GM12878 (cell line): ENCODE results near the gene CACNA2D1. TPM values are rescaled to one million over a fixed set of nuclear protein-coding genes. Genes with fewer than 3 reads are reported as not detected.

Experiments
- ATAC-seq: fragments of 200-7000 bp; cut with Tn5 transposase; 3 replicates; pipeline ENCODE4 v1.9.1; 2020; ENCODE audit warnings: mild to moderate bottlenecking, moderate library complexity
- BruUV-seq: library from RNA; stranded (reverse); fragments of 400-500 nt; replicated peaks from 2 replicates; lab custom pipeline; 2021; lab: Mats Ljungman, UMichigan
- CTCF ChIA-PET: fragments of 300-600 bp; sonication (Branson Sonifier 250); formaldehyde crosslinking; extraction: SDS; loops from one replicate; lab custom pipeline; 2021; ENCODE audit warnings: inconsistent platforms; lab: Yijun Ruan, JAX
- POLR2A ChIA-PET: fragments of 350-600 bp; formaldehyde crosslinking; extraction: SDS; loops from one replicate; lab custom pipeline; 2021; ENCODE audit warnings: inconsistent platforms; lab: Charles Lee
- RAD21 ChIA-PET: fragments of 300-600 bp; sonication (Branson Sonifier 250); formaldehyde crosslinking; loops from one replicate; lab custom pipeline; 2023; ENCODE audit warnings: antibody characterized with exemption; ENCODE audit not compliant: unreplicated experiment; lab: Charles Lee
- SMC1A ChIA-PET: fragments of 300-600 bp; sonication (Branson Sonifier 250); formaldehyde crosslinking; loops from one replicate; lab custom pipeline; 2023; ENCODE audit not compliant: unreplicated experiment, uncharacterized antibody; lab: Charles Lee
- DNase-seq: peaks from one replicate; pipeline ENCODE4 v3.0.0-alpha.2; 2011; ENCODE audit warnings: low read depth, low spot score
- FAIRE-seq: peaks from 3 replicates; lab custom pipeline; 2011; peaks lifted over from hg19 to GRCh38; lab: Jason Lieb, UNC
- H2AFZ ChIP-seq: 2 replicates; pipeline ENCODE4 v1.6.0; 2011; ENCODE audit warnings: low read depth, low read length, control low read depth; ENCODE audit not compliant: control insufficient read depth
- H3K27ac ChIP-seq: 2 replicates; pipeline ENCODE4 v1.5.1; 2011; ENCODE audit warnings: control low read depth; ENCODE audit not compliant: control insufficient read depth, insufficient read depth
- H3K27me3 ChIP-seq, 2 experiments: replicated peaks in 1 of 2; 2 replicates each; pipeline versions ENCODE4 v1.6.0 to v1.6.1; 2011; ENCODE audit warnings: low read length in 1 of 2; ENCODE audit not compliant: control insufficient read depth in 2 of 2, insufficient read depth in 2 of 2
- H3K36me3 ChIP-seq, 2 experiments: 2 replicates each; pipeline ENCODE4 v1.5.1; 2011; ENCODE audit warnings: low read length in 1 of 2; ENCODE audit not compliant: control insufficient read depth in 2 of 2, insufficient read depth in 2 of 2
- H3K4me1 ChIP-seq: 2 replicates; pipeline ENCODE4 v1.6.1; 2011; ENCODE audit warnings: mild to moderate bottlenecking, low read length, moderate library complexity, mixed read lengths; ENCODE audit not compliant: control insufficient read depth, insufficient read depth
- H3K4me2 ChIP-seq: 2 replicates; pipeline ENCODE4 v1.6.0; 2011; ENCODE audit warnings: control low read depth; ENCODE audit not compliant: control insufficient read depth, insufficient read depth
- H3K4me3 ChIP-seq: fragments of 200-600 bp; sonication (generic); 2 replicates; pipeline ENCODE4 v1.5.1; 2016
- H3K79me2 ChIP-seq: 2 replicates; pipeline ENCODE4 v1.6.0; 2011; ENCODE audit warnings: low read length; ENCODE audit not compliant: control insufficient read depth, insufficient read depth
- H3K9ac ChIP-seq: 2 replicates; pipeline ENCODE4 v1.8.0; 2011; ENCODE audit warnings: low read length, control low read depth, mixed read lengths; ENCODE audit not compliant: control insufficient read depth, insufficient read depth
- H3K9me3 ChIP-seq: replicated peaks from 3 replicates; pipeline ENCODE4 v1.5.1; 2011; ENCODE audit warnings: mild to moderate bottlenecking, low read length; ENCODE audit not compliant: control insufficient read depth, insufficient read depth
- H4K20me1 ChIP-seq: 2 replicates; pipeline ENCODE4 v1.6.0; 2011; ENCODE audit not compliant: control insufficient read depth, insufficient read depth
- BACH1 ChIP-seq: fragments of 450-650 bp; IDR thresholded peaks from 2 replicates; pipeline ENCODE4 v1.6.1; 2017; ENCODE audit warnings: mild to moderate bottlenecking, borderline replicate concordance
- KDM1A ChIP-seq: fragments of 200-600 bp; sonication (generic); IDR thresholded peaks from 2 replicates; pipeline ENCODE4 v1.6.1; 2016; ENCODE audit warnings: borderline replicate concordance
- MXI1 ChIP-seq: fragments of 150-350 bp; IDR thresholded peaks from 2 replicates; pipeline ENCODE4 v1.6.1; 2011; ENCODE audit warnings: low read depth, mild to moderate bottlenecking, inconsistent platforms, low read length, improper control_type of control experiment
- NR2F1 ChIP-seq: fragments of 450-650 bp; conservative IDR thresholded peaks from 2 replicates; pipeline ENCODE4 v1.6.1; 2017; ENCODE audit warnings: mild to moderate bottlenecking
- USF1 ChIP-seq: IDR thresholded peaks from 2 replicates; pipeline ENCODE4 v1.6.1; 2011; ENCODE audit warnings: borderline replicate concordance, low read depth, mild to moderate bottlenecking, moderate library complexity, mixed read lengths, low read length; ENCODE audit not compliant: insufficient read depth; ENCODE audit errors: extremely low read length
- ZBTB33 ChIP-seq: fragments of 450-650 bp; IDR thresholded peaks from 2 replicates; pipeline ENCODE4 v1.6.1; 2017; ENCODE audit warnings: mild to moderate bottlenecking
- ZBTB4 ChIP-seq: fragments of 450-650 bp; formaldehyde crosslinking; IDR thresholded peaks from 2 replicates; pipeline ENCODE4 v1.4.0; 2022; ENCODE audit warnings: mild to moderate bottlenecking, moderate library complexity
- ZNF592 ChIP-seq: fragments of 450-650 bp; IDR thresholded peaks from 2 replicates; pipeline ENCODE4 v1.6.1; 2017; ENCODE audit warnings: mild to moderate bottlenecking, moderate library complexity
- ZZZ3 ChIP-seq: IDR thresholded peaks from 2 replicates; pipeline ENCODE4 v1.6.1; 2011; ENCODE audit warnings: low read depth; ENCODE audit not compliant: control insufficient read depth, insufficient read length
- WGBS: methylation state at CpG from one replicate; pipeline ENCODE4 v1.1.6; 2016; ENCODE audit warnings: low lambda C conversion rate; ENCODE audit not compliant: insufficient replicate concordance, insufficient coverage; ENCODE audit errors: missing lambda C conversion rate; 5-methylcytosine and 5-hydroxymethylcytosine counted together
- in situ Hi-C: fragments of 300-500 bp; cut with MboI; formaldehyde crosslinking; loops from 9 replicates; pipeline ENCODE4 v1.14.3; 2018; ENCODE audit warnings: mixed read lengths
- intact Hi-C: fragments of 100-400 bp; cut with micrococcal nuclease; formaldehyde crosslinking; loops from one replicate; pipeline ENCODE4 v1.14.2; 2022; ENCODE audit not compliant: unreplicated experiment
- polyA plus RNA-seq, 11 experiments: library from polyadenylated mRNA; depleted of rRNA in 4 of 11; unstranded in 6 of 11; stranded (reverse) in 5 of 11; fragments of >200 nt; fragmentation: Nextera tagmentation in 4 of 11; fragmentation: Illumina TruSeq in 1 of 11; extraction: Ambion mirVana in 4 of 11; extraction: Trizol in 1 of 11; gene quantifications; 1 replicate in 1 of 11; 2 replicates in 10 of 11; pipeline versions ENCODE4 v1.2.1 to v1.2.3, GENCODE V29; 2011 to 2016; ENCODE audit warnings: inconsistent platforms in 2 of 11, missing spikeins in 2 of 11, low read depth in 1 of 11
- total RNA-seq, 4 experiments: library from RNA; depleted of rRNA in 3 of 4; stranded (reverse); fragments of >200 nt in 3 of 4; fragmentation: Illumina TruSeq in 1 of 4; extraction: Trizol in 1 of 4; gene quantifications; 2 replicates each; pipeline versions ENCODE4 v1.2.1 to v1.2.3, GENCODE V29; 2013 to 2021

CACNA2D1 gene
- total and polyA plus RNA-seq, 10 of the 15 experiments (the other 5 are each of a cell fraction or from before 2014, with no cell fraction given) = 0.14 to 14.8 (median 0.97) TPM

GRCh38 chr7:82376739-82377138 lies 66.8 kb downstream of the CACNA2D1 start:
- H3K79me2 ChIP-seq = no peaks in the 10 kb centered on the region
- ATAC-seq = no peak
- ChIA-PET POLR2A (interaction anchor here (1.6 to 3.4 kb wide), 4 partner anchors 8 to 24 kb away, joined by 3 to 24 read pairs (median 13); no protein-coding TSS in a partner anchor), RAD21 (interaction anchor here (0.9 to 3.9 kb wide), 26 partner anchors 8 to 146 kb away, joined by 3 to 19 read pairs (median 5); no protein-coding TSS in a partner anchor), CTCF (interaction anchor here (0.8 to 2.7 kb wide), 16 partner anchors 8 to 142 kb away, joined by 3 to 10 read pairs (median 3); no protein-coding TSS in a partner anchor), SMC1A (interaction anchor here (0.6 to 8.9 kb wide), 32 partner anchors 9 to 343 kb away, joined by 3 to 158 read pairs (median 6); no protein-coding TSS in a partner anchor)
- 45% methylated on average over 2 of the region's 2 CpGs for WGBS
- H3K9ac ChIP-seq = no peak overlapping the region
- no peaks in the 10 kb centered on the region for H4K20me1 ChIP-seq
- intact Hi-C loops (no loop called here), in situ Hi-C loops (no loop called here)
- no peak for FAIRE-seq
- H3K4me1 ChIP-seq = no peaks in the 10 kb centered on the region
- no peaks in the 10 kb centered on the region for H3K36me3 ChIP-seq
- DNase-seq = no peak
- H3K4me2 ChIP-seq = no peak overlapping the region
- TF ChIP-seq ZBTB33 (no peak), KDM1A (no peak), NR2F1 (no peak), USF1 (no peak), ZZZ3 (no peak), MXI1 (no peak), ZNF592 (no peak), ZBTB4 (no peak), BACH1 (no peak)
- no peaks in the 10 kb centered on the region for H3K9me3 ChIP-seq
- H3K27me3 ChIP-seq = no peaks in the 10 kb centered on the region
- BruUV-seq = no TSS peak
- no peak overlapping the region for H3K27ac ChIP-seq
- no peak overlapping the region for H2AFZ ChIP-seq
- no peak overlapping the region for H3K4me3 ChIP-seq
